Ovary (tissue), 9 donors: Measurements from ENCODE around the gene GSTM3. TPM values are rescaled to one million over a fixed set of nuclear protein-coding genes. Genes with fewer than 3 reads are reported as not detected.
A peak's percentile ranks its signal among the peaks of the same experiment; 100 is the strongest.

Experiments
- DNase-seq, 5 donors: peaks; one replicate each; pipeline ENCODE4 v3.0.0-alpha.2; 2019 to 2020
- H3K27ac ChIP-seq, 2 donors: fragments of 200-600 bp; one replicate each; pipeline versions ENCODE4 v1.5.1 to v1.8.0; 2019 to 2022
- H3K27me3 ChIP-seq: fragments of 200-600 bp; one replicate; pipeline ENCODE4 v1.8.0; 2022
- H3K36me3 ChIP-seq: fragments of 200-600 bp; sonication (generic); one replicate; pipeline ENCODE4 v1.5.1; 2019
- H3K4me1 ChIP-seq: one replicate; pipeline ENCODE4 v1.8.1; 2013; ENCODE audit warnings: mild to moderate bottlenecking, moderate library complexity; ENCODE audit not compliant: insufficient read depth
- H3K4me3 ChIP-seq: fragments of 200-600 bp; sonication (generic); one replicate; pipeline ENCODE4 v1.5.1; 2017
- H3K9me3 ChIP-seq, 2 donors: fragments of 200-600 bp in 1 of 2; sonication (generic) in 1 of 2; one replicate each; pipeline versions ENCODE4 v1.5.1 to v1.8.1; 2013 to 2019; ENCODE audit warnings: mild to moderate bottlenecking in 1 of 2, moderate library complexity in 1 of 2
- EP300 ChIP-seq: sonication (generic); formaldehyde crosslinking; IDR thresholded peaks from one replicate; pipeline ENCODE4 v1.6.1; 2017; ENCODE audit warnings: antibody characterized with exemption
- POLR2A ChIP-seq: fragments of 450-650 bp; IDR thresholded peaks from one replicate; pipeline ENCODE4 v1.6.1; 2017; ENCODE audit warnings: antibody characterized with exemption, mild to moderate bottlenecking, moderate library complexity
- WGBS, 3 donors: extraction: QIAGEN DNeasy Blood & Tissue Kit in 1 of 3; methylation state at CpG; one replicate each; pipeline versions ENCODE4 v1.1.5 to v1.1.7; 2013 to 2017; 5-methylcytosine and 5-hydroxymethylcytosine counted together
- intact Hi-C, 4 donors: fragments of 100-400 bp; cut with DNase I; formaldehyde crosslinking; loops; one replicate each; pipeline versions ENCODE4 v1.11.0 to v1.15.1; 2022 to 2023
- polyA plus RNA-seq, 2 donors: library from polyadenylated mRNA; stranded (reverse); fragments of 200-250 nt in 1 of 2; fragments of 350-450 nt in 1 of 2; fragmentation: Illumina TruSeq in 1 of 2; extraction: RNeasy Lipid Tissue Mini Kit (QIAGEN cat#74804) in 1 of 2; gene quantifications; one replicate each; pipeline ENCODE4 v1.2.3, GENCODE V29; 2013 to 2014
- total RNA-seq, 7 donors: library from RNA; depleted of rRNA in 2 of 7; stranded (reverse); fragments of >200 nt in 2 of 7; fragmentation: NEBNext Ultra II Directional in 3 of 7; extraction: Animal tissue kit (Norgen Biotek cat#: 25700) in 3 of 7; gene quantifications; one replicate each; pipeline versions ENCODE4 v1.1.0 to v1.2.4, GENCODE V29; 2016 to 2023
- TF ChIP-seq, protein P1 (sequence below), 3 donors: fragments of 450-650 bp in 2 of 3; fragments of 200-600 bp in 1 of 3; IDR thresholded peaks; one replicate each; pipeline versions ENCODE4 v1.5.1 to v1.8.0; 2016 to 2022; ENCODE audit warnings: antibody characterized with exemption in 3 of 3, mild to moderate bottlenecking in 1 of 3
- donor health status: DM: no; HTN: no; CAD: no; lungs with moderate emphysema.
- donor health status: DM: no; HTN: no; CAD: no.
- donor health status: Bipolar disorder and iron deficiency.
- donor health status: DM: yes; HTN: yes; CAD: no.
- donor health status: DM: no; HTN: no; CAD: no.
- donor health status: DM: yes; HTN: yes; CAD: no.

GSTM3 gene
- total and polyA plus RNA-seq, 9 donors, result 75.8 to 278 (median 147) TPM

DNA sequence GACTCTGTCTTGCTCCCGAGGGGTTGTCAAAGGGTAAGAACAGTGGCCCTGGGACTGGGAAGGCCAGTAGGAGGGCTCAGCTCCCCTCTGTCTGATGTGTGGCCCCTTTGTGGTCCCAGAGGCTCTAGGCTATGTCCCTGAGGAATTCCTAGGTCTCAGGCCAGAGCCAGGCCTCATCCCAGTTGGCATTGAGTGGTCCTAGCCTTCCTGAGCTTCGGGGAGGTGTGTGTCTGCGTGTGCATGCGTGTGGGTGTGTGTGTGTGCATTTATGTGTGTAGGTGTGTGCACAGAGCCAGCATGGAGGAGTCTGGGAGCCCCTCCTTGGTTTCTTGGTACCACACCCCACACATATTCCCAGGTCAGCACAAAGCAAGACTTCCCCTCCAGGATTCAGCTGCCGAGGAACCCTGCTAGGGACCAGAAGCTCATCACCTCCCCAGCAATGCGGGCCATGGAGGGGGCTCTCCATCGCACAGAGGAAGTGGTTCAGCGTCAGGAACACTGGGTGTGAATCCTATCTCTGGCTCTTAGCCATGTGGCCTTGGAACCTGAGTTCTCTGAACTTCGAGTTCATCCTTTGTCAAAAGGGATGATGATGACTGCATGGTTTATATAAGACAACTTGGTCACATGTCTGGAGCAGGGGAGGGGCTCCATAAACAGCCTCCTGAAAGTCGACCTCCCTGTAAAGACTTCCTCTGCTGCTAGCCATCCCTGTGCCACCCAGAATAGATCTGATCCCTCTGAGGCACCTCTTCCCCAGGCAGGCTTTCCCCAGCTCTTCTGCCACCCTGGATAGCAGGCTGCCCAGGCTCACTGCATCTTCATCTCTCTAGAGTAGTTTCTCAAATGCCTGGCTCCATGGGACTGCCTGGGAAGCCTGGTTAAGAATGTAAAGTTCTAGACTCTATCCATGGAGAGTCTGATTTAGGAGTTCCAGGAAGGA lies 31.1 kb upstream of the GSTM3 start:
- H3K36me3 ChIP-seq, result no peaks in the 10 kb centered on the region
- peak overlapping the region in 1 of 2 donors; percentile 4 for H3K27ac ChIP-seq
- intact Hi-C loops, result loop anchor here (2.0 to 10.0 kb wide), 7 partner anchors 129 to 333 kb away; partner anchors contain the start of genes GNAI3 (in 3 of the 4) and CSF1 (in 1 of the 4)
- TF ChIP-seq EP300, result no peak
- TF ChIP-seq POLR2A, result no peak
- TF ChIP-seq, protein P1, sequence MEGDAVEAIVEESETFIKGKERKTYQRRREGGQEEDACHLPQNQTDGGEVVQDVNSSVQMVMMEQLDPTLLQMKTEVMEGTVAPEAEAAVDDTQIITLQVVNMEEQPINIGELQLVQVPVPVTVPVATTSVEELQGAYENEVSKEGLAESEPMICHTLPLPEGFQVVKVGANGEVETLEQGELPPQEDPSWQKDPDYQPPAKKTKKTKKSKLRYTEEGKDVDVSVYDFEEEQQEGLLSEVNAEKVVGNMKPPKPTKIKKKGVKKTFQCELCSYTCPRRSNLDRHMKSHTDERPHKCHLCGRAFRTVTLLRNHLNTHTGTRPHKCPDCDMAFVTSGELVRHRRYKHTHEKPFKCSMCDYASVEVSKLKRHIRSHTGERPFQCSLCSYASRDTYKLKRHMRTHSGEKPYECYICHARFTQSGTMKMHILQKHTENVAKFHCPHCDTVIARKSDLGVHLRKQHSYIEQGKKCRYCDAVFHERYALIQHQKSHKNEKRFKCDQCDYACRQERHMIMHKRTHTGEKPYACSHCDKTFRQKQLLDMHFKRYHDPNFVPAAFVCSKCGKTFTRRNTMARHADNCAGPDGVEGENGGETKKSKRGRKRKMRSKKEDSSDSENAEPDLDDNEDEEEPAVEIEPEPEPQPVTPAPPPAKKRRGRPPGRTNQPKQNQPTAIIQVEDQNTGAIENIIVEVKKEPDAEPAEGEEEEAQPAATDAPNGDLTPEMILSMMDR (IDR thresholded peaks at IDR 0.05), result no peak
- DNase-seq, result peak in 4 of 5 donors; percentile 18 to 42 (median 24)
- H3K4me3 ChIP-seq, result no peak overlapping the region
- no peaks in the 10 kb centered on the region for H3K27me3 ChIP-seq
- H3K9me3 ChIP-seq, result no peaks in the 10 kb centered on the region
- 72 to 75% (median 75%) methylated on average over 10 of the region's 10 CpGs for WGBS, 3 donors
- H3K4me1 ChIP-seq, result no peaks in the 10 kb centered on the region

DNA sequence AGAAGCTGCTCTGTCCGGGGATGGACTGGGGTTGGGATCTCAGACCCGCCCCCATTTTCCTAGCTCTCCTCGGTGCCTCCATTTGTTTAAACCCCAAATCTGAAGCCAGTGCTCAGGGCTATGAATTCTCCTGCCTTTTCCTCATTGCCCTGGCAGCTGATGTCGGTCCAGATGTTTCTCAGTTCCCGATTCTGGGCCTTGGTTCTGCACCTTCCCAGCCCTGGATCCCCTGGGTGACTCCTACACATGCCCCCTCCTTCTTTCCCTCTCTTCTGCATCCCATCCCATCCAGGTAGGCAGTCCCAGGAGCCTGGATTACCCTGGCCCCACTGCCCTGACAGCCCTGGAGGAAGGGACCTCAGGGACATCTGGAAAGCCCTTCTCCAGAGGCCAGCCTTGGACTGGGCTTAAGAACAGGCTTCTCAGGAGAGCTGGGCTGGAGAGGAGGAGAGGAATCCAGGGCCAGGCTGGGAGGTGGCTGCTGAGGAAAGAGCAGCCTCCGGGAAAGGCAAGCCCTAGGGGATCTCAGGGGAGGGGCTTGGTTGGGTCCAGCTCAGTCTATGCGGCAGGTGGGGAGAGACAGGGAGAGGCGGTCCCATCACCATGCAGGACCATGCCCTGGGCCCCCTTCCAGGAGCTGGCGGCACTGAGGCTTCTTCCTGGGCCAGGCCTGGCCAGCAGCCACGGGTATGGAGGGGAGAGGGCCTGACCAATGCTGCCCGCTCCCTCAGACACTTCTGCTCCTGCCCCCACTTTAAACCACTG lies 29.7 kb upstream of the GSTM3 start:
- H3K4me3 ChIP-seq, result no peak overlapping the region
- H3K27me3 ChIP-seq, result no peaks in the 10 kb centered on the region
- 71 to 79% (median 78%) methylated on average over 11 of the region's 11 CpGs for WGBS, 3 donors
- intact Hi-C loops, result loop anchor here (5.0 to 10.0 kb wide), 5 partner anchors 128 to 334 kb away; partner anchors contain the start of genes GNAI3 (in 3 of the 4) and CSF1 (in 1 of the 4)
- no peak overlapping the region for H3K27ac ChIP-seq
- no peaks in the 10 kb centered on the region for H3K9me3 ChIP-seq
- H3K36me3 ChIP-seq, result no peaks in the 10 kb centered on the region
- DNase-seq, result peak in 4 of 5 donors; percentile 29 to 60 (median 46)
- no peaks in the 10 kb centered on the region for H3K4me1 ChIP-seq
- TF ChIP-seq, protein P1 (IDR thresholded peaks at IDR 0.05), result no peak
- TF ChIP-seq EP300, result no peak
- TF ChIP-seq POLR2A, result no peak

DNA sequence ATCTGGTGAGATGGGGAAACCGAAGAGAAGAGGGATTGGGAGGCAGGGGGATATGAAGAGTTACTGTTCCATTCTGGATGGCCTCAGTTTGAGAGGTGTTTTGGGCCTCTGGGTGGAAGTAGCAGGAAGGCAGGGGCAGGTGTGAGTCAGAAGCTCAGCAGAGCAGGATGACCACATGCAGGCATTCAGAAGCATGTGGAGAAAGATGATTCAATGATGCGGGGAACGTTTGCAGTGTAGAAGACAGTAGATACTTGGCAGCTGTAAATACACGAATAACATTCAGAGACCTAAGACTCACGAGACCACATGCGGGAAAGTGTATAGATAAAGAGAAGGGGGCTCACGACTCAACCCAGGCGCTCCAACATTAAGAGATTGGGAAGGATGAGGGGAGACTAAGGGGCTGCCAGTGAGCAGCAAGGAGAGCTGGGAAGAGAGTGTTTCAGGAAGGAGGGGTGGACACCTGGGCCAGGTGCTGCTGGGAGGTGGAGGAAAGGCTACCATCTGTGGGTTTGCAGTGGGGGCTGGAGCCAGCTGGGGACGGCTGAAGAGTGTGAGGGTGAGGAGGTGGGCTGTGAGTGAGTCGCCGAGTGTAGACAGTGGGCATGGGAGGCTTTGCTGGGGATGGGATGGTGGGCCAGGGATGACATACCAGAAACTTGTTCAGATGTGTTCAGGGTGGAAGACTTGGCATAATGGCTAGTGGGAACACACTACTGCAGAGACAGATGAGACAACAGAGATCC lies 28.7 kb upstream of the GSTM3 start:
- Histone ChIP-seq H3K27me3 (no peaks in the 10 kb centered on the region), H3K4me1 (no peaks in the 10 kb centered on the region), H3K36me3 (no peaks in the 10 kb centered on the region), H3K9me3 (no peaks in the 10 kb centered on the region), H3K27ac (no peak overlapping the region), H3K4me3 (no peak overlapping the region)
- intact Hi-C loops, result loop anchor here (5.0 to 10.0 kb wide), 5 partner anchors 127 to 335 kb away; partner anchors contain the start of genes GNAI3 (in 3 of the 4) and CSF1 (in 1 of the 4)
- 85 to 89% (median 85%) methylated on average over 11 of the region's 11 CpGs for WGBS, 3 donors
- no peak for TF ChIP-seq EP300
- TF ChIP-seq, protein P1 (IDR thresholded peaks at IDR 0.05), result no peak
- TF ChIP-seq POLR2A, result no peak
- peak in 4 of 5 donors; percentile 12 to 34 (median 18) for DNase-seq
